ENCODE measurements around the gene ELAPOR1.

DNA sequence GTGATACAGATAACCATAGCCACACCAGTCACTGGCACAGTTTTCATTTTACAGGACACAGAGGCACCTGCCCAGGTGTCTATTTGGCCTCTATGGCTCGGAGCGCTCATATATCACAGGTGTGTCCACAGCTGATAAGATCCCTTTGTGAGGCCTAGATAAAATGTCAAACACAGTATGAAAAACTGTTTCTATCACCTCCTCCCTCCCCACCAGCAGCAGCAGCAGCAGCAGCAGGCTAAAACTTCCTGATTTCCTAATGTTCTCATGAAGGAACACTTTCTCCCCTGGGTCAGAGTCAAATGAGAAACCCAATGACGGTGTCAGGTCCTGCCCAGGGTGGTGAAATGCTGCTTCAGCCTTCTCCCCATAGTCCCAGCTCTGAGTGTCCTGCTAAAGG is 24.4 kb downstream of the ELAPOR1 start:
- TF ChIP-seq, protein P1, sequence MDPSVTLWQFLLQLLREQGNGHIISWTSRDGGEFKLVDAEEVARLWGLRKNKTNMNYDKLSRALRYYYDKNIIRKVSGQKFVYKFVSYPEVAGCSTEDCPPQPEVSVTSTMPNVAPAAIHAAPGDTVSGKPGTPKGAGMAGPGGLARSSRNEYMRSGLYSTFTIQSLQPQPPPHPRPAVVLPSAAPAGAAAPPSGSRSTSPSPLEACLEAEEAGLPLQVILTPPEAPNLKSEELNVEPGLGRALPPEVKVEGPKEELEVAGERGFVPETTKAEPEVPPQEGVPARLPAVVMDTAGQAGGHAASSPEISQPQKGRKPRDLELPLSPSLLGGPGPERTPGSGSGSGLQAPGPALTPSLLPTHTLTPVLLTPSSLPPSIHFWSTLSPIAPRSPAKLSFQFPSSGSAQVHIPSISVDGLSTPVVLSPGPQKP (IDR thresholded peaks at IDR 0.05; ENCODE audit: borderline replicate concordance, low read depth, low read length), result no peak
- TF ChIP-seq, protein P2, sequence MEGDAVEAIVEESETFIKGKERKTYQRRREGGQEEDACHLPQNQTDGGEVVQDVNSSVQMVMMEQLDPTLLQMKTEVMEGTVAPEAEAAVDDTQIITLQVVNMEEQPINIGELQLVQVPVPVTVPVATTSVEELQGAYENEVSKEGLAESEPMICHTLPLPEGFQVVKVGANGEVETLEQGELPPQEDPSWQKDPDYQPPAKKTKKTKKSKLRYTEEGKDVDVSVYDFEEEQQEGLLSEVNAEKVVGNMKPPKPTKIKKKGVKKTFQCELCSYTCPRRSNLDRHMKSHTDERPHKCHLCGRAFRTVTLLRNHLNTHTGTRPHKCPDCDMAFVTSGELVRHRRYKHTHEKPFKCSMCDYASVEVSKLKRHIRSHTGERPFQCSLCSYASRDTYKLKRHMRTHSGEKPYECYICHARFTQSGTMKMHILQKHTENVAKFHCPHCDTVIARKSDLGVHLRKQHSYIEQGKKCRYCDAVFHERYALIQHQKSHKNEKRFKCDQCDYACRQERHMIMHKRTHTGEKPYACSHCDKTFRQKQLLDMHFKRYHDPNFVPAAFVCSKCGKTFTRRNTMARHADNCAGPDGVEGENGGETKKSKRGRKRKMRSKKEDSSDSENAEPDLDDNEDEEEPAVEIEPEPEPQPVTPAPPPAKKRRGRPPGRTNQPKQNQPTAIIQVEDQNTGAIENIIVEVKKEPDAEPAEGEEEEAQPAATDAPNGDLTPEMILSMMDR (conservative IDR thresholded peaks at IDR 0.05; ENCODE audit: low read depth, low read length), result no peak
- TF ChIP-seq POLR2A (IDR thresholded peaks at IDR 0.05; ENCODE audit: low read depth, low read length), result no peak
- TF ChIP-seq, protein P3, sequence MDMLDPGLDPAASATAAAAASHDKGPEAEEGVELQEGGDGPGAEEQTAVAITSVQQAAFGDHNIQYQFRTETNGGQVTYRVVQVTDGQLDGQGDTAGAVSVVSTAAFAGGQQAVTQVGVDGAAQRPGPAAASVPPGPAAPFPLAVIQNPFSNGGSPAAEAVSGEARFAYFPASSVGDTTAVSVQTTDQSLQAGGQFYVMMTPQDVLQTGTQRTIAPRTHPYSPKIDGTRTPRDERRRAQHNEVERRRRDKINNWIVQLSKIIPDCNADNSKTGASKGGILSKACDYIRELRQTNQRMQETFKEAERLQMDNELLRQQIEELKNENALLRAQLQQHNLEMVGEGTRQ (IDR thresholded peaks at IDR 0.05; ENCODE audit: low read depth, low read length), result no peak
- TF ChIP-seq NFE2L2 (IDR thresholded peaks at IDR 0.05; ENCODE audit: low read depth, low read length), result no peak
- TF ChIP-seq MAFK (IDR thresholded peaks at IDR 0.05; ENCODE audit: low read depth, low read length), result no peak
- TF ChIP-seq MAZ (IDR thresholded peaks at IDR 0.05; ENCODE audit: borderline replicate concordance, low read depth, low read length), result no peak
- TF ChIP-seq CHD1 (IDR thresholded peaks at IDR 0.05; ENCODE audit: low read depth, low read length), result no peak

Measured in IMR-90 (cell line).